ENCODE data around the gene ZBTB39.
A peak's percentile ranks its signal among the peaks of the same experiment; 100 is the strongest.
"Not testable (repeated sequence)": the region's sequence is repeated elsewhere in the genome, so short reads cannot be mapped to it uniquely, and the experiment has no call there.

The ZBTB39 gene

GRCh38 chr12:57005980-57006808, at the start of gene ZBTB39:
TSS of gene ZBTB39 (minus strand) at chr12:57006546. CDS start at chr12:57004917, 1,629 bp downstream.
- DNase-seq (ENCODE audit: low spot score) = no peak

GRCh38 chr12:57055824-57056223, 49.5 kb upstream of the ZBTB39 start:
- no peak for DNase-seq (ENCODE audit: low spot score)

GRCh38 chr12:57053901-57054300, 47.6 kb upstream of the ZBTB39 start:
- not testable (repeated sequence) for DNase-seq (ENCODE audit: low spot score)

- DNase-seq (ENCODE audit: low spot score) = not testable (repeated sequence)
Measured at GRCh38 chr12:57053146-57053545, 46.8 kb upstream of the ZBTB39 start.

GRCh38 chr12:57051011-57051410, 44.7 kb upstream of the ZBTB39 start:
- DNase-seq (ENCODE audit: low spot score) = no peak

- DNase-seq (ENCODE audit: low spot score) = no peak
Measured at GRCh38 chr12:57049890-57050289, 43.5 kb upstream of the ZBTB39 start, which contains the start of gene MYO1A. TSS of gene MYO1A (minus strand) at chr12:57050129. CDS start at chr12:57048323, 1,806 bp downstream.

- DNase-seq (ENCODE audit: low spot score) = no peak
Measured at GRCh38 chr12:57049119-57049446, 42.7 kb upstream of the ZBTB39 start.

GRCh38 chr12:57048423-57049118, 42.2 kb upstream of the ZBTB39 start:
- DNase-seq (ENCODE audit: low spot score) = no peak

GRCh38 chr12:57047981-57048380, 41.6 kb upstream of the ZBTB39 start:
- no peak for DNase-seq (ENCODE audit: low spot score)

- DNase-seq (ENCODE audit: low spot score) = peak; percentile 56
Measured at GRCh38 chr12:57046947-57047890, 40.9 kb upstream of the ZBTB39 start.

- peak; percentile 53 for DNase-seq (ENCODE audit: low spot score)
Measured at GRCh38 chr12:57046086-57046791, 39.9 kb upstream of the ZBTB39 start.

- DNase-seq (ENCODE audit: low spot score) = no peak
Measured at GRCh38 chr12:57044889-57045288, 38.5 kb upstream of the ZBTB39 start.

GRCh38 chr12:57044468-57044867, 38.1 kb upstream of the ZBTB39 start:
- DNase-seq (ENCODE audit: low spot score) = no peak

- DNase-seq (ENCODE audit: low spot score) = no peak
Measured at GRCh38 chr12:57042695-57043094, 36.3 kb upstream of the ZBTB39 start.

GRCh38 chr12:57040750-57041149, 34.4 kb upstream of the ZBTB39 start:
- no peak for DNase-seq (ENCODE audit: low spot score)

GRCh38 chr12:57040211-57040610, 33.9 kb upstream of the ZBTB39 start:
- DNase-seq (ENCODE audit: low spot score) = no peak

- DNase-seq (ENCODE audit: low spot score) = no peak
Measured at GRCh38 chr12:57039016-57039798, 32.9 kb upstream of the ZBTB39 start.

GRCh38 chr12:57037264-57037663, 30.9 kb upstream of the ZBTB39 start:
- DNase-seq (ENCODE audit: low spot score) = no peak

GRCh38 chr12:57033431-57033830, 27.1 kb upstream of the ZBTB39 start:
- no peak for DNase-seq (ENCODE audit: low spot score)

GRCh38 chr12:57031789-57032188, 25.4 kb upstream of the ZBTB39 start:
- DNase-seq (ENCODE audit: low spot score) = no peak

Data from pons (tissue), 1 donor.